ENCODE results near the gene BRDT. TPM values are rescaled to one million over a fixed set of nuclear protein-coding genes. Genes with fewer than 3 reads are reported as not detected.

Gene BRDT
- total RNA-seq: 0.25 TPM in 1 of 2 replicates, not detected in the other

DNA sequence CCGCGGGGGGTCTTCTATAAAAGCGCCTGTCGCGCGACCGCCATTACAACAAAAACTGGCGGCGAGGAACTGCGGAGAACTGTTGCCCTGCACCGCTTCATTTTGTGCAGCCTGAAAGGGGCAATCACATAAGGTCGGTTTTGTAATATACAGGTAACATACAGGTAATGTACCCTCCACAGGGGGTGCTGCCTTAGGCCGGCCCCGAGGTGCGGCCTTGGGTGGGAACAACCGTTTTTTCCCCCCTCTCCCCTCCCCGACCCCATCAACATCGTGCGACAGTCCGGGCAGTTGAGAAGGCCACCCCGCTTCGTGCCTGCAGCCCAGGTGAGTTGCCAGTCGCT is at the start of gene BRDT:
Gene BRDT (plus strand): TSS at position 46 of the 344 bp plus-strand sequence. CDS start 13,354 bp downstream, outside the sequence.
- intact Hi-C loops (cut with micrococcal nuclease): no loop called here

DNA sequence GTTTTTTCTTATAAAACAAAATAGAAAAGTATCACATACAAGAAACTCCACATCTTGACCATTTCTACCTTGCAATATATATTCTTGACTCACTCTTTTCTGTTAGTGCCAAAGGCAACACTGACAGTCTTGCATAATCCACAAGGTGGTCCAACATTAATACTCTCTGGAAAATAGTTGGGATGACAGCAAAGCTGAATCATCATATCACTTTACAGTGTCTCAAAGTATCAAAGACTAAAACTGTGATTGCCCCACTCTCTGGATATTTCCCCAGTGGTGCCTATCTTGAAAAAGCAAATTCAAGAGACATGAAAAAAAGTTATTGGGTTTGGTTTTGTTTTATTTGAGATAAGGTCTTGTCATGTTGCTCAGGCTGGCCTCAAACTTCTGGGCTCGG is 48.6 kb upstream of the BRDT start:
- intact Hi-C loops (cut with micrococcal nuclease): no loop called here

DNA sequence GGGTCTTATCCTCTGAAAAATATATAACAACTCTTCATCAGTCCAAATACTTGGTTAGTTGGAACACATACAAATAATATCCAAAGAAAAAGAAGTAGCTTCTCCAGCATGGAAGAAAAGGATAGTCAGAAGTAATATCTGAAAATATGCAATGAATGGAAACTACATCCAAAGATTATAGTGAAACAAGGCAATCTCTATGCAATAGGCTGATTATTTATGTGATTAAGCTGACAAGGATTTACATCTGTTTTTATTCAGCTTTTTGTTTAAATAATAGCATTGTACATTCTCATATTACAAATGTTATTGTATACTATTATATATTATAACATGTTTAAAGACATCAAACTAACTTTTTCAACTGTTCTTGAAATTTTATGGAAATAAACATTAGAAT is 48.0 kb upstream of the BRDT start:
- intact Hi-C loops (cut with micrococcal nuclease): no loop called here

DNA sequence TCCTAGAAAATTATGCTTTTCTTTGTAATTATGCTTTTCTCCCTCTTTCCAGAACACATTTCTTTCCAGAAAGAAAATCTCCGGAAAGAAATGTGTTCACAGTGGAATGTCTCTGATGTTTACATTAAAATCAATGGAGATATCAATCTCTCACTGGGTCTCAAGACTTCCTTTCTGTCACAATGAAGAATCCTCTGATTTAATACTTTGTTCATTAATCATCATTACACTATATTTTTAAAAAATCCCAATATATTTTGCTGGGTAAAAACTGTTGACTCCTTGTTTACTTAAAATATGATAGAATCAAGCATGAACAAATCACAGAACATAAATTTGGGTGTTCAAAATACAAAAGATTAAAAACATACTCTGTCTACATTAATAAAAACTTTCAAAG is 36.9 kb upstream of the BRDT start:
- intact Hi-C loops (cut with micrococcal nuclease): no loop called here

DNA sequence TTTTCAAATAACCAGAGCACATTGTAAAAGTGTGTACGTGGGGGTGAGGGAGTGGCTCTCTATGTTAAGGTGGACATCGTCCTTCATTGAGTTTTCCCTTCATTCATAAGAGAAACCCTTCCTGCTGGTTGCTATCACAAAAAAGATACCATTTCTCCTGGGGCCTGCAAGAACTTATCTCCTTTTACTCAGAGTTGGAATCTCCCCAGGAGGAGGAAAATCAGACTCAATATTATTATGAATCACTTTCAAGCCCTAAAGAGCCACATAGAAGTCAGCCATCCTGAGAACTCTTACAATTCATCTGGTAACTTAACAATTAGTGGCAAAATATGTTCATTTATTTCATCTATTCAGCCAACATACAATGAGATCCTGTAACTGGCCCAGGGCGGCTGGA is 36.2 kb upstream of the BRDT start:
- intact Hi-C loops (cut with micrococcal nuclease): no loop called here

DNA sequence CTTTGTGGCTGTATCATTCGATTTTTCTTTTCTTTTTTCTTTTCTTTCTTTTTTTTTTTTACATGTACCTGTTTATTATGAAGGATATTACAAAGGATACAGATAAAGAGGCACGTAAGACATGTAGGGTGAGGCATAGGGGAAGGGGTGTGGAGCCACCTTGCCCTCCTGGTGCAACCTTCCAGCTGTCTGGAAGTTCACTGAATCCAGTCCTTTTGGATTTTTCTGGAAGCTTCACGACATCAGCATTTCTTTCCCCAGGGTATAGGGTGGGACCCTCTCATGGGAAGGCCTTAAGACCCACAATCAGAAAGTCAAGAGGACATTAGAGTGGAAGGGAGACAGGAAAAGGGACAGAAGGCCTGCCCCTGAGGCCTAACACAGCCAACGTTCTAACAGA is 33.2 kb upstream of the BRDT start:
- intact Hi-C loops (cut with micrococcal nuclease): no loop called here

GRCh38 chr1:91916811-91917460 is 32.3 kb upstream of the BRDT start:
- intact Hi-C loops (cut with micrococcal nuclease): no loop called here

DNA sequence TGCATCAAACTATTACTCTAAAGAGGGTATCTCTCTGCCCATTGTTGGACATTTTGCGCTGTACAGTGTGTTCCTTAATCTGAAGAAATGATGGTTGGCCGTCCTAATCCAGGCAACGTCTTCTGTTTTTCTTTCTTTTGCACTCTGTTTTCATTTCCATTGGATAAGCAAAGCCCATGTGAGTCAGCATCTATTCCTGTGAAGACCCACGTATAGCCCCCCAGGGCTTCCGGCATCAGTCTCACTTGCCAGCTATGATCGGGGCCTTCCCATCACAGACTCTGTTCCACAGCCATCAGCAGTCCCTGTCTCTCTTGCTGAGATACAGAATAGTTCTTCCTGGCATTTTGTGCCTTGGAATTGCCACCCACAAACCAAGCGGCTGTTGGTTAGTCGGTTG is 29.2 kb upstream of the BRDT start:
- intact Hi-C loops (cut with micrococcal nuclease): no loop called here

GRCh38 chr1:91924146-91924545 is 25.1 kb upstream of the BRDT start:
- intact Hi-C loops (cut with micrococcal nuclease): no loop called here

- intact Hi-C loops (cut with micrococcal nuclease): loop anchor here (1.0 to 5.0 kb wide), 2 partner anchors 485 to 524 kb away; partner anchors contain the start of gene HFM1
Measured at GRCh38 chr1:91925644-91926435, 23.4 kb upstream of the BRDT start.

DNA sequence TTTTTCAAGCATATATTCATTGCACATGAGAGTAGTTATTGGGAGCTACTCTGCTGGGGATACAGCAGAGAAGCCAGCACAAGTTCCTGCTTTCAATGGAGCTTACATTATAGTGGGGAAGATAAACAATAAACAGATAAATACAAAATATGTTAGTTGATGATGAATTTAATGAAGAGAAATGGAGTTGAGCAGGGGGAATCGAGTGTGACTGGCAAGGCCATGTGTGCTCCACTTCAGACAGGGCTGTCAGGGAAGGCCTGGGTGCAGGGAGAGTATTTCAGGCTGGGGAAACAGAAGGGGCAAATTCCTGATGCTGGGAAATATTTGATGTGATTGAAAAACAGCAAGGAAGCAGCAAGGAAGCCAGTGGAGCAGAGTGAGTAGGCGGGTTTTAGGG is 21.2 kb upstream of the BRDT start:
- intact Hi-C loops (cut with micrococcal nuclease): loop anchor here (5.0 kb wide), 1 partner anchor 526 kb away; the partner anchor contains the start of gene HFM1

GRCh38 chr1:91929250-91929649 is 20.0 kb upstream of the BRDT start:
- intact Hi-C loops (cut with micrococcal nuclease): loop anchor here (5.0 kb wide), 1 partner anchor 527 kb away; the partner anchor contains the start of gene HFM1

- intact Hi-C loops (cut with micrococcal nuclease): no loop called here
Measured at GRCh38 chr1:91937613-91938012, 11.6 kb upstream of the BRDT start.

- intact Hi-C loops (cut with micrococcal nuclease): no loop called here
Measured at GRCh38 chr1:91940496-91940895, 8.7 kb upstream of the BRDT start.

GRCh38 chr1:91944087-91944486 is 5.1 kb upstream of the BRDT start:
- intact Hi-C loops (cut with micrococcal nuclease): no loop called here

DNA sequence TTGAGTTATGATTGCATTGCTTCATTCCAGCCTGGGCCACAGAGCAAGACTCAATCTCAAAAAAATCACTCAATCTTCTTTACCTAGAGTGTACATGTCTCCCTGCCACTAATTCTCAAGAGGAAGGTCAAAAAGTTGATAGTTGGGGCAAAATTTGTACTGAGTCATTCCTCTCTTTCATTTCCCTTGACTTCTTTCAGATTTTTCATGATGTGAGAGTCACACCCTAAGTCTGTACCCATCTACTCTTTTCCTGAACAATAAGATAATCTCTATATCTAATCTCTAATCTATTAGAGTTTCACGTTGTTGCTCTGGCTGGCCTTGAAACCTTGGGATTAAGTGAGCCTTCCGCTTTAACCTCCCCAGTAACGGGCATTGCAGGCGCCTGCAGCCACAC is 1.1 kb upstream of the BRDT start:
- intact Hi-C loops (cut with micrococcal nuclease): loop anchor here (1.0 kb wide), 1 partner anchor 144 kb away; no protein-coding TSS in a partner anchor

- intact Hi-C loops (cut with micrococcal nuclease): loop anchor here (1.0 kb wide), 1 partner anchor 144 kb away; no protein-coding TSS in a partner anchor
Measured at GRCh38 chr1:91948501-91949355, 473 bp upstream of the BRDT start.

DNA sequence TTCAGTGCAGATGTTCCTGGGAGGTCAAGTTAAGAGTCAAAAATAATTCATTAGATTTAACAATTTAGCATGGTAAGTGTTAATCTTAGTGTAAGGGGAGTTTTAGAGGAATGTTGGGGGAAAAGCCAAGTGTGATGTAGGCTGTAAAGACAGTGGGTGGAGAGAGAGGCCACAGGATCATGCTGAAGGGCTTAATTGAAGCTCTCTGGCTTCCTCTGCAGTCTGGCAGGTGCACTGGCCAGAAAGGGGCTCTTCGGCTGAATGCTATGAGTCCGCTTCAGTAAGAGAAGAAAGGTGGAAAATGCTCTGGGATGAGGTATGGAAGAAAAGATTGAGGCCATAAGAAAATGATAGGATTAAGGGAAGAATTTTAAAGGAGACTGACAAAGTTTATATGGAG is 3.0 kb downstream of the BRDT start:
- intact Hi-C loops (cut with micrococcal nuclease): no loop called here

GRCh38 chr1:91958926-91959325 is 9.7 kb downstream of the BRDT start:
- intact Hi-C loops (cut with micrococcal nuclease): no loop called here

DNA sequence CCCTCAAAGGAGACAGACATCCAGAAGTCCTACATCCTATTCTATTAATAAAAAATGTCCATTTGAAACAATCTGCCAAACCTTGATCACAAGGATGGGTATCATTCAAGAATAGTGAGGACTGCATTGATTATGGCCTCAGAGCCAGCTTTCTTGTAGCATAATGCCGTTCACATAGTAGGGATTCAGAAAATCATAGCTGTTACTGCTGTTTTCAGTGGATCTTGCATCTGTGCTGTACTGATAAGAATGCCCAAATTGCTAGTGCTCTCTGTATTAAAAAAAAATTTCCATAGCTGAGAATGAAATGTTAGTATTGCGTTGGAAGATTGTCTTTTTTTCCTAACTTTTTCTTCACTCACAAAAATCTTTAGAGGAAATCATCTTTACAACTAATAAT is 19.1 kb downstream of the BRDT start:
- intact Hi-C loops (cut with micrococcal nuclease): no loop called here

- intact Hi-C loops (cut with micrococcal nuclease): no loop called here
Measured at GRCh38 chr1:91979383-91979782, 30.2 kb downstream of the BRDT start.

GRCh38 chr1:91980663-91981062 is 31.5 kb downstream of the BRDT start:
- intact Hi-C loops (cut with micrococcal nuclease): no loop called here

Data from T-helper 1 cell treated with Interleukin-12 subunit alpha and Interleukin-12 subunit beta and Interleukin-4 antibody, amounts not matched to agents 30 ng/mL and 1 ng/mL, for 36 hours (primary cell).